Measurements from ENCODE around the gene ARMC9. TPM values are rescaled to one million over a fixed set of nuclear protein-coding genes. Genes with fewer than 3 reads are reported as not detected.
A peak's percentile ranks its signal among the peaks of the same experiment; 100 is the strongest.

The ARMC9 gene
- total RNA-seq, 2 donors from 2014 or later = 1.6 to 2.0 TPM

DNA sequence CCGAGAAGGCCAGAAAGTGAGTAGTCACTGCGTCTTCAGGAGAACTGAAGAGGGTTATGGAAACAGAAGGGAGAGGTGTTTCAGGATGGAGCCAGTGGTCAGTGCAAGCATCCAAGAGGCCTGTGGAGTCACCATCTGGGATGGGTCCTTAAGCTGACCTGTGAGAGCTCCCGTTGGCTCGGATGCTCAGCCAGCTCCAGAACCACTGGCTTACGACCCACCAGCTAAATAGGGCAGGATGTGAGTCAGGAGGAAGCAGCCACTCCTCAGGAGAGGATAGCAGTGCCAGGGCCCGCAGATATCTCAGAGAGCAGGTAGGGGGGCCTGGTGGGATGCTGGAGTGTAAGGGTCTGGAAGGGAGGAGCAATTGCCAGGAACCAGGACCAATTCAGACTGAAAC is 134.0 kb downstream of the ARMC9 start:
- Mint-ChIP-seq H3K36me3 (ENCODE audit: low read depth) (no peaks in the 10 kb centered on the region), H3K4me3 (no peak overlapping the region), H3K4me1 (no peaks in the 10 kb centered on the region), H3K9me3 (no peaks in the 10 kb centered on the region), H3K27ac (no peak overlapping the region), H3K27me3 (peaks cover 7% of the 10 kb centered on the region)
- ATAC-seq (replicated peaks) = no peak

GRCh38 chr2:231332872-231333500 is 134.6 kb downstream of the ARMC9 start:
- Mint-ChIP-seq H3K27ac (peak overlapping the region; percentile 15), H3K9me3 (no peaks in the 10 kb centered on the region), H3K4me1 (no peaks in the 10 kb centered on the region), H3K27me3 (peaks cover 7% of the 10 kb centered on the region), H3K36me3 (ENCODE audit: low read depth) (no peaks in the 10 kb centered on the region), H3K4me3 (no peak overlapping the region)
- ATAC-seq (replicated peaks) = no peak

DNA sequence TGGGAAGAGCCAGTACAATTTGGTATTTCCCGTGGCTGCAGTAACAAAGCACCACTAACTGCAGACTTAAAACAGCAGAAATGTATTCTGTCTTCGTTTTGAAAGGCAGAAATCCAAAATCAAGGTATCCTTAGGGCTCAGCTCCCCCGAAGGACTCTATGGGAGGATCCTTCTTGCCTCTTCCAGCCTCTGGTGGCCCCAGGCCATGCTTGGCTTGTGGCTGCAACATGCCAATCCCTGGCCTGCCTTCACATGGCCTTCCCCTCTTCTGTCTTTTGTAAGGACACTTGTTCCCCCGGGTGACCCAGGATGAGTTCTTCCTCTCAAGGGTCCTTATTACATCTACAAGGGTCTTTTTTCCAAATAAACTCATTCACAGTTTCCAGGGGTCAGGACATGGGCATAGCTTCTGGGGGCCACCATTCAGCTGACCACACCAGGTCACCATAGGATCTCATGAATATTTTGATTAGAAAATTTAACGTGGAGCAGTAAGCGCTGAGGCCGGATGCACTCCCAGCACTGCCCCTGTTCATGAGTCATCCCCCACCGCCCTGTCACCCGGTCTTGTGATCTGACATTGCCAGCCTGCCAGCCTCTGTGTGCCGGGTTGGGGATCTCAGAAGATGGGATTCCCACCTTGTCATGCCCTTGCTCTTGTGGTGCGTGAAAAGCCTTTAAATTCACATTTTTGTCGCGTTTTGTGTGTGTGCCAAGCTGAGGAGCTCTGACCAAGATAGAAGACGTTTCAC is 135.9 kb downstream of the ARMC9 start:
- Mint-ChIP-seq H3K9me3 (no peaks in the 10 kb centered on the region), H3K4me3 (no peak overlapping the region), H3K27ac (no peak overlapping the region), H3K4me1 (no peaks in the 10 kb centered on the region), H3K27me3 (peaks cover 7% of the 10 kb centered on the region), H3K36me3 (ENCODE audit: low read depth) (no peaks in the 10 kb centered on the region)
- no peak for ATAC-seq (replicated peaks)

DNA sequence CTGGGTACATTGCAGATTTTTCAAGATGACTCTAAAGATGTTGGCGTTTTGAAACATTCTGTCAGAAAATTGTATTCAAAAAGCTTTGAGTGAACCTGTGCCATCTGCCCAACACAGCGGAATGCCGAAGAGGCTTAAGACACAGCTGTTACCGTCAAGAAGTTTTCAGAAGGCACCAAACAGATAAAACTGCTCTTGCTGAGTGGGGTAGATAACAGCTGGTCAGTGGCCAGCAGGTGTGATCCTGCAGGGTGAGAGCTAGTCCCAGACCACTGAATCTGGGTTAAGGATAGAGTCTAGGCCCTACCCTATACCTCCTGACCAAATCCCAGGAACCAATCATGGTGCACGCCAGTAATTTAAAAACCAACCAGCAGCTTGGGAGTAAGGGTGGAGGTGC is 136.6 kb downstream of the ARMC9 start:
- H3K4me3 Mint-ChIP-seq = no peak overlapping the region
- H3K4me1 Mint-ChIP-seq = no peaks in the 10 kb centered on the region
- ATAC-seq (replicated peaks) = no peak
- H3K27me3 Mint-ChIP-seq = peaks cover 9% of the 10 kb centered on the region
- H3K27ac Mint-ChIP-seq = no peak overlapping the region
- H3K9me3 Mint-ChIP-seq = no peaks in the 10 kb centered on the region
- no peaks in the 10 kb centered on the region for H3K36me3 Mint-ChIP-seq (ENCODE audit: low read depth)

GRCh38 chr2:231335591-231335990 is 137.2 kb downstream of the ARMC9 start:
- Mint-ChIP-seq H3K27me3 (peaks cover 12% of the 10 kb centered on the region), H3K4me3 (no peak overlapping the region), H3K36me3 (ENCODE audit: low read depth) (no peaks in the 10 kb centered on the region), H3K4me1 (no peaks in the 10 kb centered on the region), H3K27ac (no peak overlapping the region), H3K9me3 (no peaks in the 10 kb centered on the region)
- ATAC-seq (replicated peaks) = no peak

DNA sequence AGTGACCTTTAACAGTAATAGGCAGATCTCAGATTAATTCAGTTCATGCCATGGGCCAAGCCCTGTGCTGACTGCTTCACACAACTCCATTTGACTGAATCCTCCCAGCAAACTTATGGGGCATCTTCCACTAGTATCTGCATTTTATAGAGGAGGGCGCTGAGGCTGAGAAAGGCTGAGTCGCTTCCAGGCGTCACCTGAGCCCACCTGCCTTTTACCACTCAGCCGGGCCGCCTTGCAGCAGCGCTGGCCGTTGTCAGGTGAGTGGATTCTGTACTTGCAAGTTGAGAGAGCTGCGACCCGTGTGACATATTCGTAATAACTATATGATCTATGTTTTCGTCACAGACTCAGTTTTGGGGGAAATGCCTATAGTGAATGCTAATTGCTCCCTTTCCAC is 137.8 kb downstream of the ARMC9 start:
- Mint-ChIP-seq H3K4me3 (no peak overlapping the region), H3K9me3 (no peaks in the 10 kb centered on the region), H3K27ac (no peak overlapping the region), H3K4me1 (no peaks in the 10 kb centered on the region), H3K36me3 (ENCODE audit: low read depth) (no peaks in the 10 kb centered on the region), H3K27me3 (peaks cover 12% of the 10 kb centered on the region)
- no peak for ATAC-seq (replicated peaks)

GRCh38 chr2:231336700-231337099 is 138.3 kb downstream of the ARMC9 start:
- Mint-ChIP-seq H3K27me3 (peaks cover 12% of the 10 kb centered on the region), H3K27ac (no peak overlapping the region), H3K4me3 (no peak overlapping the region), H3K4me1 (no peaks in the 10 kb centered on the region), H3K36me3 (ENCODE audit: low read depth) (no peaks in the 10 kb centered on the region), H3K9me3 (no peaks in the 10 kb centered on the region)
- no peak for ATAC-seq (replicated peaks)

DNA sequence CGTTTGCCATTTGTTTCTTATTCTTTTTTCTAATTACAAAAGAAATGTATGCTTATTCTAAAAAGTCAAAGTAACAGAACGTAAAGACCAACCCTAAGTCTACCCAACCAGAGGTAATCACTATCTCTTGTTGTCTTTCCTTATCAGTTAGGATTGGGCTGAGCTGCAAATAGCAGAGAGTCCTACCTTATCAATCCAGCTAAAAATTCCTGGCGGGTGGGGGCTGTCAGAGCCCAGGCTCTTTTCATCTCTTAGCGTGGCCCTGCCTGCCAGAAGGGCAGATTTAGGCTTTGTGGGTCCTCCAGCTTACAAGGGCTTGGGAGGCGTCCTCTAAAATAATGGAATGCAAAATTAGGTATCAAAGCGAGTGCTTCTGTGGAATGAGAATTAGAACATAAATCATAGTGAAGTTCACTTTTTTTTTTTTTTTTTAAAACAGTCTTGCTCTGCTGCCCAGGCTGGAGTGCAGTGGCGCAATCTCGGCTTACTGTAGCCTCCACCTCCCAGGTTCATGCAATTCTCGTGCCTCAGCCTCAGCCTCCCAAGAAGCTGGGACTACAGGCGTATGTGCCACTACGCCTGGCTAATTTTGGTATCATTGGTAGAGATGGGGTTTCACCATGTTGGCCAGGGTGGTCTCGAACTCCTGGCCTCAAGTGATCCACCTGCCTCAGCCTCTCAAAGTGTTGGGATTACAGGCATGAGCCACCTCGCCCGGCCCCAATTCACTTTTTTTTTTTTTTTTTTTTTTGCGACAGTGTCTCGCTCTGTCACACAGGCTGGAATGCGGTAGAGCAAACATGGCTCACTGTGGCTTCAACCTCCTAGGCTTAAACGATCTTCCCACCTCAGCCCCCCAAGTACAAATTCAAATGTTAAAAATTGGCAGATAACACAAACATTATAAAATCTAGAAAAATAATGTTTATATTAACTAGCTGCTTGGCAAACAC is 139.7 kb downstream of the ARMC9 start:
- Mint-ChIP-seq H3K36me3 (ENCODE audit: low read depth) (no peaks in the 10 kb centered on the region), H3K27me3 (peaks cover 10% of the 10 kb centered on the region), H3K27ac (no peak overlapping the region), H3K4me3 (no peak overlapping the region), H3K4me1 (no peaks in the 10 kb centered on the region), H3K9me3 (no peaks in the 10 kb centered on the region)
- no peak for ATAC-seq (replicated peaks)

DNA sequence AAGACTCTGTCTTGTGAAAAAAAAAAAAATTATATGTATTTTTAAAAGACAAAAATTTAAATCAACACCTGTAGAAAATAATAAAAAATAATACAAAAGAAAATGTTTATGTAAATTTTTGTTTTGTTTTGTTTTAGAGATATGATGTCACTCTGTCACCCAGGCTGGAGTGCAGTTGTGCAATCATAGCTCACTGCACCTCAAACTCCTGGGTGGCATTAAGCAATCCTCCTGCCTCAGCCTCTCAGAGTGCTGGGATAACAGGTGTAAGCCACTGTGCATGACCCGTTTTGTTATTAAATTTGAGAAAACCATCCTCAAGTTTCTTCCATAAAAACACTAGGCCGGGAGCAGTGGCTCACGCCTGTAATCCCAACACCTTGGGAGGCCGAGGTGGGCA is 140.9 kb downstream of the ARMC9 start:
- Mint-ChIP-seq H3K27me3 (peaks cover 8% of the 10 kb centered on the region), H3K27ac (no peak overlapping the region), H3K9me3 (no peaks in the 10 kb centered on the region), H3K36me3 (ENCODE audit: low read depth) (no peaks in the 10 kb centered on the region), H3K4me1 (no peaks in the 10 kb centered on the region), H3K4me3 (no peak overlapping the region)
- no peak for ATAC-seq (replicated peaks)

DNA sequence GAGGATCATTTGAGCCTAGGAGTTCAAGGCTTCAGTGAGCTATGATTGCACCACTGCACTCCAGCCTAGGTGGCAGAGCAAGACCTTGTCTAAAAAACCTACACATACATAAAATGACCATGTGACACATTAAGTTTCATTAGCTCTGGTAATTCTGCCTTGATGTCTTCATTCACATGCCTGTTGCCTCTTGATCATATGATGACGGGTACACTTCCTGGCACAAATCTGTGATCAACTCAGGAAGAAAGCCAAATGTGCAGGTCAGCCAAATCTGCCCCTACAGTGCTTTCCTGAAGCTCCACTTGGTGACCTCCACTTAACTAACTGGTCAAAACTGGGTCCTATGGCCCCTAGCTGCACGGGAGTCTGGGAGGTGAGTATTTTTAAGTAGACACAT is 142.7 kb downstream of the ARMC9 start:
- peaks cover 22% of the 10 kb centered on the region for H3K27me3 Mint-ChIP-seq
- no peak overlapping the region for H3K27ac Mint-ChIP-seq
- no peak for ATAC-seq (replicated peaks)
- no peaks in the 10 kb centered on the region for H3K36me3 Mint-ChIP-seq (ENCODE audit: low read depth)
- no peaks in the 10 kb centered on the region for H3K9me3 Mint-ChIP-seq
- no peak overlapping the region for H3K4me3 Mint-ChIP-seq
- H3K4me1 Mint-ChIP-seq = no peaks in the 10 kb centered on the region

GRCh38 chr2:231342061-231342711 is 143.8 kb downstream of the ARMC9 start:
- Mint-ChIP-seq H3K27me3 (peaks cover 24% of the 10 kb centered on the region), H3K4me1 (no peaks in the 10 kb centered on the region), H3K36me3 (ENCODE audit: low read depth) (no peaks in the 10 kb centered on the region), H3K4me3 (no peak overlapping the region), H3K27ac (no peak overlapping the region), H3K9me3 (no peaks in the 10 kb centered on the region)
- no peak for ATAC-seq (replicated peaks)

GRCh38 chr2:231343006-231343710 is 144.7 kb downstream of the ARMC9 start:
- Mint-ChIP-seq H3K9me3 (no peaks in the 10 kb centered on the region), H3K4me1 (no peaks in the 10 kb centered on the region), H3K27ac (no peak overlapping the region), H3K27me3 (peaks cover 33% of the 10 kb centered on the region), H3K36me3 (ENCODE audit: low read depth) (no peaks in the 10 kb centered on the region), H3K4me3 (no peak overlapping the region)
- ATAC-seq (replicated peaks) = no peak

DNA sequence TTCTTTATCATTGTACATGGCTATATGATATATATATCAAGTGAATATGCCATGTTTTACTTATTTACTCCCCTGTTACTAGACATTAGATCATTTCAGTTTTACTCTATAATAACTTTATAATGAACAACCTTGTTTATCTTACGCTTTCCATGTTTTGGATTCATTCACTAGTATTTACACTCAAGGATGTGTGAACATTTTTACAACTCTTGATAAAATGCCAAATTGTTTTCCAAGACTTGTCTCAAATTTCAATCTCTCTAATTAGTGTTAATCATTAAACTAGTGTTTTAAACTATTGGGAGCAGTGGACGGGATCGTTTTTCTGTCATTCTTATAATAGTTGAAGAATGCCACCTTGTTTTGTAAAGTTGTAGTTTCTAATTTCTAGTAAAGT is 145.6 kb downstream of the ARMC9 start:
- ATAC-seq (replicated peaks) = no peak
- Mint-ChIP-seq H3K9me3 (no peaks in the 10 kb centered on the region), H3K27ac (no peak overlapping the region)

GRCh38 chr2:231344851-231345250 is 146.4 kb downstream of the ARMC9 start:
- ATAC-seq (replicated peaks) = no peak
- Mint-ChIP-seq H3K4me3 (no peak overlapping the region), H3K4me1 (no peaks in the 10 kb centered on the region), H3K36me3 (ENCODE audit: low read depth) (no peaks in the 10 kb centered on the region), H3K27ac (no peak overlapping the region), H3K9me3 (no peaks in the 10 kb centered on the region), H3K27me3 (peaks cover 40% of the 10 kb centered on the region)

More for the DNA sequence above, 145.6 kb downstream of the ARMC9 start:
- Mint-ChIP-seq H3K4me1 (no peaks in the 10 kb centered on the region), H3K36me3 (ENCODE audit: low read depth) (no peaks in the 10 kb centered on the region), H3K4me3 (no peak overlapping the region), H3K27me3 (peaks cover 37% of the 10 kb centered on the region)
